Kidney tubule cell (primary cell): ENCODE data around the gene ATG7.

Experiments used
- DNase-seq: peaks from one replicate; pipeline ENCODE4 v3.0.0-alpha.2; 2018; ENCODE audit warnings: low spot score

ATG7 gene

DNA sequence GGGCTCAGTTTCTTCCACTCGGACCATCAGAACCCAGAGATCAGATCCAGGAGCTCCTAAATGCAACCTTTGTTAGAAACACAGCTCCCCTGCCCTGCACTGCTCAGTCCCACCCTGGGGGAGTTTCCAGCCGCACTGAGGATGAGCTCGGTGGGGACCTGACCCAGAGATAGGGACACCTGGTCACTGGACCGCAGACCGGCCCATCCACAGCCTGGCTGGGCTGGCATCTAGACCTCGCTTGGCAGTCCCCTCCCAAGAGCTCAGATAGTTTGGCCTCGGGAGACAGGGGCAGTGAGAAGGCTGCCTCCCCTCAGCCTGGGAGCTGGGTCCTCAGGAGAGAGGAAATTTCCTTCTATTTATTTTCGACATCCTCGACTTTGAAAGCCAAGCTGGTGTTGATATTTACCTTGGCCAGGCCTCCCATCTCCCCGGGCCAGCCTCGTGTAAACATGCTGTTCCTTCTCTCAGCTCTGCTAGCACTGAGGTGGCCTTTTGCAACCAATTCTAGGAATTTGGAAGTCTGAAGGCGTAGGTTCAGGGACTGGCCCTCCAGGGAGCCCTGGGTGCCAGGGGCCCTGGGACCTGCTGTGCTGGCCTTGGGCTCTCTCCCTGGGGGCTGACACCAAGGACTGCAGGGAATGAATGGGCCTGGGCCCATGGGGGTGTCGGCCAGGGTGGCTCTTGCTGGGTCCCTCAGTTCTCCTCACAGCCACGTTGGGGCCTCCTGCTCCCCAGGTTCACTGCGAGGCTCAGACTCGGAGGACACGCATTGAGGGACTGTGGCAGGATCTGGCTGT, 281.4 kb downstream of the ATG7 start:
- no peak for DNase-seq

DNA sequence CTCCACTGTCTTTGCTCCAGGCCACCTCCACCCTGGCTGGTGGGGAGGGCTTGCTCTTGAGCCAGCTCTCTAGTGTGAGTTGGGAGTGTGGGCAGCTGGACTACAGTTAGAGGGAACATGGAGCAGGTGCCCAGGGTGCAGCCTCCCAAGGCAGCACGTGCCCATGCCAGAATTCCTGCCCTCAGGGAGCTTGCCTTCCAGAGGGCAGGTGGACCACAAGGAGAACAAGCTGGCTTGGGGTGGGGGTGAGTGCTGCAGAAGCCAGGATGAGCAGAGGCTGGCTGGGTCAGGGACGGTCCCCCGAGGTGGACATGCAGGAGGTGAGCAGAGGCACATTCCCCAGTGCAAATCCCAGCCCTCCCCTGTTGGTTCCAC, 282.0 kb downstream of the ATG7 start:
- no peak for DNase-seq

DNA sequence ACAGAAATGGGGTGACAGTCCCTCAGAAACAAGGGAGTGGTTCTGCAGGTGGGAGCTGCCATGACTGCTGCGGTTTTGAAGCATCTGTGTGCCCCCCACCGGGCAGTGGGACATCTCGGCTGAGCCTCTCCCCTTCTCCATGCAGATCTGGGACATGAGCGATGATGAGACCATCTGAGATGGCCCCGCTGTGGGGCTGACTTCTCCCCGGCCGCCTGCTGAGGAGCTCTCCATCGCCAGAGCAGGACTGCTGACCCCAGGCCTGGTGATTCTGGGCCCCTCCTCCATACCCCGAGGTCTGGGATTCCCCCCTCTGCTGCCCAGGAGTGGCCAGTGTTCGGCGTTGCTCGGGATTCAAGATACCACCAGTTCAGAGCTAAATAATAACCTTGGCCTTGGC, 282.5 kb downstream of the ATG7 start:
- no peak for DNase-seq

DNA sequence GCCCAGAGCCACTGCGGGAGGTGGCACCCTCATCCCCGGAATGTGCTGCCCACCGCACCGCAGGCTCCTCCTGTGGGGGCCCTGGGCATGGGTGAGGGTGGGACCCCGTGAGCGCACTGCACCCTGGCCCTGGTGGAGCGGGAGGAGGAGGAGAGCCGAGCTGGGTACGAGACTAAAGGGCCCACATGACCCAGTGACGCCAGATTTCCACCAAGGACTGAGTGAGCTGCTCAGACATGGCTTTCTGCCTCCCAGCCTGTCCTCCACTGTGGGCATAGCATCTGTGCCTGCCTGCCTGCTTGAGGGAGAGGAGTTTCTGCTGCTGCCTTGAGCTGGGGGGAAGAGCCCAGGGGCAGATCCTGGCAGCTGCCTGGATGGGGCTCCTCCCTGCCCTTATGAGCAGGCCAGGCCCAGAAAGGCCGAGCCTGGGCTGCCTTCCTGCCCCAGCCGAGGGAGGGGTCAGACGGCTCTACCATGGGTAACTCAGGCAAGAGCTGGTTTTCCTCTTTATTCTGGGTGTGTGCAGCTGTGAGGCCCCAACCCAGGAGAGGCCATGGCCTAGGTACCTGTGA, 283.1 kb downstream of the ATG7 start:
- no peak for DNase-seq

DNA sequence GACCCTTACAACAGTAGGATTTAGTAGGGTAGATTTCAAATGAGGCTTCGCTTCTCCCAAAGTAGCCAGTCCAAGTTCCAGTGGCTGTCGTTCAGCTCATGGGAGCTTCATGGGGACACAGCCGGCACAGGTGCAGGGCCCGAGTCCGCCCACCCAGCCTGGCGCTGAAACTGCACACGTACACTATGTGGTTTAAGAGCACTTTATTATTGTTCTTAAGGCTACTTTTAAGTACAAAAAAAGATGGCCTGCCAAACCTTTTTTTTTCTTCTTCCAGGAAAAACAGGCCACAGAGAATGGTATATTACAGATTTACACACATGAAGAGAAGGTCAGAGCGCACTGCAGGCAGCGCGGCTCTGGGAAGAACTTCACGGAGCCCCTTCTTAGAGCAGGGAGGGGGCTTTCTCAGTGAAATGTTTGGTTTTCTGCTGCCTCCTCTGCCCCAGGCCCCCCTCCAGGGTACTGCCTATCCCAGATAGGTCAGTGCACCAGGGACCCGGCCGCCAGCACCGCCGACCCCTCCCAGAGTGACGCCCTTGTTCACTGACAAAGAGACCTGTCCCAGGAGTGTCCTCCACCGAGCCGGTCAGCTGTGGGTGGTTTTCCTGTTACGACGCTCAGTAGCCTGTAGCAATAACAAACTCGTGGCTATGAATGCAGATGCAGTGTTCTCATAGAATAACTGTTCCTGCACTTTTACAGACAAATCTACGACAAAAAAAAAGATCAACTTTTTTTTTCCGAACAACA, 283.9 kb downstream of the ATG7 start:
- DNase-seq, result no peak

DNA sequence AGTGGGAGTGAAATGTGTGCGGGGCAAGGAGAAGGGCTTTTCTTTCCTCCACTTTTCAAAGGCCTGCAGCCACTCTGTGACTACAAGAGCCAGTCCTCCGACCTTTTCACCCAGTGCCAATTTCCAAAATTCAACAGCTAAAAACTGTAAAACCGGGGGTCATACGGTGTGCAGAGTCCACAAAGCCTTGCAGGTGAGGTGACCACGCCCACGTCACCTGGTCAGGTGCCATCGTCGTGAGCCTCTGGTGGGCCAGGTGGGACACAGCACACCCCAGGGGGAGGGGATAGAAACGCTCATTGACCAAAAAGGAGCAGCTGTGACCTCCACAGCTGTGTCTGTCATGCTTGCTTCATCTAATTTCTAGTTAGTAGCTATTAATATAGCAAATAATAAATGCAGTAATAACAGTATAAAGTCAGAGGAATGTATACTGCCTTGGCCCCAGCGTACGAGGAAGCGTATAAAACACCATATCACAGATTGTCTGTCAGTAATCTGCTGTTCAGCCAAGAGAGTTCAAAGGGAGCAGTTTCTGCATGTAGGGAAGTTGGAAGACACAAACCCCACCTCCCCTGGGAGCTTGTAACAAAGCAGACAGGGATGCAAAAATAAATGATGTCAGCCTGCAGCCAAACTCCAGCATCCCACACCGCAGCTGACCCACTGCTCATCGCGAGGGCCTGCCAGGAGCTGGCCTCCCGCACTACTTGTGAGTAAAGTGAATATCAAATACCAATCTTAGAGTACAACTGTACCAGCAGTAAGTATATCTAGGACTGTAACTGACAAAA, 284.9 kb downstream of the ATG7 start:
- no peak for DNase-seq

DNA sequence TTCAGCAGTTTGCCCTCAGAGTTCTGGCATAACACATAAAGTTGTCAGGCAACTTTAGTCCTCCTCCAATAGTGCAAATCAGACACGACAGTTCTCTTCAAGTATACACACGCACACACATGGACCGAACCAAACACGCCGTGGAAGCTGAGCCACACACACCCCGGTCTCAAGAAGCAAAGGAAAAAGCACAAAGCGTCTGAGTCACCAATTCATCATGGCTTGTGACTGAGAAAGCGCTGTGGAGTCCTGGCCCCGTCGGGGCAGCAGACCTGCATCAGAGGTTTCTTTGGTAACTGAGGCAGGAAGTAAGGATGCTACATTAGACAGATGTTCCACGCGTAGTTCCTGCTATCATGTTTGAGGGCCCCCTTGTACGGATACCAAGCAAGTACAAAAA, 285.8 kb downstream of the ATG7 start:
- peak; percentile 37 for DNase-seq

DNA sequence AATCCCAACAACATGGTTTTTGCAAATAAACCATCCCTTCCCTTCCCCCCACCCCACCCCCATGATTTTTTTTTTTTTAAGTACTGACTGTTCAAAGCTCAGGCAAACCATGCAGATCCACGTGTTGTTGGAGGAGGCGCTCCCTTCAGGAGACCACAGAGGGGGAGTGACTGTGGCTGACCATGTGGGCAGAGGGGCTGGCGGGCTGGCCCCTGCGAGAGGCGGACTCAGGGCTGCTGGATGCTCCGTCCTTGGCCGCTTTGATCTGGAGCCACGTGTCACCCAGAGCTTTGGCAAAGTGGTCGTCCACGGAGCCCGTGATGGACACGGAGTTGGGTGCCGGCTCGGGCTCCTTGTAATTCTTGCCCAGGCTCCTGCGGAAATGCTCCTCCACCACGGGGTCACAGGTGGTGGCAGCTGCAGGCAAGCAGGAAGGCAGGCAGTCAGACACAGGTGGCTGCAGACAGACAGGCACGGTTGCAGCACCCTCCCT, 286.3 kb downstream of the ATG7 start:
- no peak for DNase-seq

DNA sequence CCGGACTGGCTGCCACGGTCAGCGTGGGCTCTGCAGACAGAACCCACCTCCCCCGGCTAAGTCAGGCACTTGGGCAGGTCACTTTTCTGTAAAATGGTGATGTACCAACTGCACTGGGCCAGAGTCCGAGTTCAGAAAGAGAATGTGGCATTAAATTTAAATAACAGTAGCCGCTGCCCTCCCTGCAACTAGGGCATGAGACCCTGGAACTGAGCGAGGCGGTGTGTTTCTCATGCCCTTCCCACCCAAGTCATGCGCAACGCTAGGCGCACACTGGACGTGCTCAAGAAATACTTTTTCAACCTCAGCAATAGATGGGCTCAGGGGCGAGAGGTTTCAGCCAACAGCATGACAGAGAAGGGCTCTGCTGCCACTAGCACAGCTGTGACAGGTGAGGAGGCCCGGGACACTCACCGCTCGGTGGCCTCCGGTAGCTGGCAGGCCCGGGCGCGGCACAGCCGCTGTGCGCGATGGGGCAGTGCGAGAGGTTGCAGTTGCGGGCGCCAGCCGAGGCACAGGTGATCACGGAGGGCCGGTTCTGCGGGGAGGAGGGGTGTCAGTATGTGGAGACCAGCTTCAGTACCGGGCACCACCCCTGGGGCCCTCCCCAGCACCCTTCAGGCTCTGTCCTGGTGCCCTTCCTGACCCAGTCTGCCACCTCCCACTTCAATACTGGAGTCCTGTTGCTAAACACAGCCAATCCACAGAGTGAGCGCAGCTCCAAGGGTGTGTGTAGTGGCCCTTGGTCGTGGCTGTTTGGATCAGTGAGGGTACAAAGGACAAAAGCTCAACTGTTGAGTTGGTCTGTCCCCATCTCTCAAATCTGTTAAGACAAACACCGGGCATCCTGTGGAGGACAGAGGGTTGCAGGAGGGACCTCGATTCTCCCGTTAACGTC, 287.0 kb downstream of the ATG7 start:
- DNase-seq, result no peak

DNA sequence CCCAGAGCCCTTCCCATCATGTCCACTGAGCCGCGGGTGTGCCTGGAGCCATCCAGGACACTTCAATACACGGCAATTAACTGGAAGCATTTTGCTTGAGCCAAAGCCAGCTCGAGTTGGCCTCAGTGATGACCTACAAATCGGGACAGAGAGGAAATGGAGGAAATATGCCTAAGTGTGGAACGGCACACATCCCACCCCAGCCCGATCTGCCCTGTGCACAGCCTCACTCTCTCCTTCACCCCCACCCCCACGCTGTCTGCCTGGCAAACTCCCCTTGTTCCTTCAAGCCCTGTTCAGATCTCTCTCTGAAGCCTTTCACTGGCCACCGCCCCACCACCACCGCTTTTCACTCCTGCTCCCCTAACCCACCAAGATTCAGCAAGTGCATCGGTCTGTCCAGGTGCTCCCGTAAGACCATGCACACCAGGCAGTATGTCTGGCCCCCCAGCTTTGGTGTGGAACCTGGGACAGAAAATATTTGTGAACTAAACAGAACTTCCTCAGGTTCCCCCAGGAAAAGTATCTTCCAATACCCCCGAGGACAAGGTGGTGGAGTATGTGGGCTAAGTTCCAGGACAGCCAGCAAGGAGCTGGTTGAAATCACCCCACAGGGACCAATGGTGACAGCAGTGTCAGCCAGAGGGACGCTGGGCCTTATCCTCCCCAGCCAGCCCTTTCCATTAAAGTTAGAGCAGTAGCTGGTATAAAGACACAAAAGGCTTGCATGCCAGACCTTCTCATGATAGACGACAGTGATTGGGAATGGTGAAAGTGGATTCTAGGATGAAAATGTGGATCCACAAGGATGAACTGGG, 287.8 kb downstream of the ATG7 start:
- no peak for DNase-seq

DNA sequence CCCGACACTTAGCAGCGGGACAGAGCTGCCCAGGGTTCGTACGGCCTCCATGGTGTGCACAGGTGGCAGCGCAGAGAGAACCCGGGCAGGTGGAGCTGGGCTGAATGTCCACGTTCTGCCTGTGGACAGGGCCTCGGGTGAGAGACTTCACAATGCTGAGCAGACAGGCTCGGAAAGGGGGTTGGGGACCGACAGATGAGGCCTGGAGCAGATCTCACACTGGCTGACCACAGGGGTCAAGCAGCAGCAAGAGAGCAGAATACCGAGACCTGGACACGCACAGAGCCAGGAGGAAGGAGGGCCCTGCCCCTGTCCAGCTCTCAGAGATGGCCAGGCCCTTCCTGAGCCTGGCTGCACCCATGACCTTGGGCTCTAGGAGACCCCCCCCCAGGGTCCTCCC, 288.5 kb downstream of the ATG7 start:
- DNase-seq, result no peak

DNA sequence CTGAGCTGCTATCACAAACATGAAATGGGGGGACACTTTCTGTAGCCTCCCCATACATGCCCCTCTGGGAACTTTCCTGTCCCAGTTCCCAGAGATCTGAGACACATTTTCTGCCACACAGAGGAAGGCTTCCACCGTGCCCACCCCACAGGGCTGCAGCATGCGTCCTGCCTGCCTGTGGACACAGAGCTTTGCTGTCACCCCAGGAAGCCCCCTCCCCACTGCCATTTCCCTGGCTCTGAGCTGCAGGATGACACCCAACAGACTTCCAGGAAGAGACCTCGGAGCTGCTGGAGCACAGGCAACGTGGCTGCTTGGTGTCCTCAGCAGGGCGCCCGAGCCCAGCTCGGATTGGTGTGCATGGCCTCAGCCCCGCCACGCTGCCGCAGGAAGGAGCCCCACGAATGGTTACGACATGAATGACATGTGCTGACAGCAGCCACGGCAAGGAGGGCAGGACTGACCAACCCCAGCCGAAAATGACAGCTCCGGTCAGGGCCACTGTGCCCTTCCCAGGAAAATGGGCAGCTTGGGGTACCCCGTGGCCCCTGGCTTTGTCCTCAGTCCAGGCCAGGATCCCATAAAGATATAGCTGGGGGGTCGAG, 290.2 kb downstream of the ATG7 start:
- no peak for DNase-seq

DNA sequence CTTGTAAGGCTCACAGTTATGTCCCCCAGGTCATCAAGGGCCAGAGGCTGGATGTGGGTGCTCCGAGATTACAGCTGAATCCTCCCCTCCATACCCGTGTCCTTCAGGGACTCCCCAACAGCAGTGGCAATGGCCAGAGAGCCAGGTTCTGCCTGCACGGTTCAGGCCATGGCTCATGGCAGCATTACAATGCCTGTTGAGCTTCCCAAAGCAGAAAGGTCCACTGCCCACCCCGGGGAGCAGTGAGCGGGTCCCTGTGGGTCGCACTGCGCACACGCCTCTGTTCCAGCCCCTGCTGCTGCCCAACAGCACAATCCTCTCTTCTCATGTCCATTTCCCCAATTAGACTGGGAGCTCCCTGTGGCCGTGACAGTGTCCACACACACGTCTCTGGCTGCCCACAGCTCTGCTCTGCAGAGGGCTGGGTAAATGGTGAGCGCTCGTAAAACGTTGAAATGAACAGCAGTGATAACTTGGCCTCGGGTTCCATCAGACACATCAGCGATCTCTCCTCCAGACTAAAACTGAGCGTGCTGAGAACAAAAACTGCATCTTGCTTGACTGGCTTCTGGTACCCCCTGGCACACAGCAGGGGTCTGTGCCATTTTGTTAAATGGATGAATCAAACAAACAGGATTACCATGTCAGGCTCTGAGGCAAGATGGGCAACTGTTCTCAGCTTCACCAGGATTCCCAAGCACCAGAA, 291.1 kb downstream of the ATG7 start:
- DNase-seq, result no peak

DNA sequence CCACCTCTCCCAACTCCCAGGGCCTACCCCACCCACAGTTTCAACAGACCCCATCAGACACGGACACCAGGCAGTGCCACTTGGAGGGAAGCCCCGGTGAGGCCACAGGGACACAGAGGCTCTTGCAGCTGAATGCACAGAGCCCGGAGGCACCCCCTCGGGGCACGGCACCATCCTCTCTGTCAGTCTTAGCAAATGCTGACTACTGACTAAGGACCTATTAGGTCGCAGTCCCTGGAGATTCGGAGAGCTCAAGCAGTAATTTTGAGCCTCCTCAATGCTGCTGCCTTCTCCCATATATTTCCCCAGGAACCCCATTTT, 291.6 kb downstream of the ATG7 start:
- DNase-seq, result no peak

DNA sequence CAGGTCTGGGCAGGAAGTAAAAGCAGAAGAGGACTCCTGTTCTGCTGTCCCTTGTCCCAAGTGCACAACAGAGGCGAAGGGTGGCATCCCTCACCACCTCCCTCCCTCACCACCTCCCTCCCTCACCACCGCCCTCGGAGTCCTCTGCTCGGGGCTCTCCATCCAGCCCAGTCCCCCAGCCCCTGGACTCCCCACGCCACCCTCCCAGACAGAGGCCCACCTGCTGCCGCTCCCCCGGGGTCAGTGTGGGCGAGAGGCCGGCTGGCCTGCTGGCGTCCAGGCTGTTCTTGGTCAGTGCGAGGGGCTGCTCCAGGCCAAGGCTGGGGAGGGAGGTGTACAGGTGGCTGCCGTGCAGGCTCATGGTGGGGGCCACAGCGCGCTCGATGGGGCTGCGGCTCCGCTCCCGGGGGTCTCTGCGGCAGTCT, 292.4 kb downstream of the ATG7 start:
- no peak for DNase-seq

DNA sequence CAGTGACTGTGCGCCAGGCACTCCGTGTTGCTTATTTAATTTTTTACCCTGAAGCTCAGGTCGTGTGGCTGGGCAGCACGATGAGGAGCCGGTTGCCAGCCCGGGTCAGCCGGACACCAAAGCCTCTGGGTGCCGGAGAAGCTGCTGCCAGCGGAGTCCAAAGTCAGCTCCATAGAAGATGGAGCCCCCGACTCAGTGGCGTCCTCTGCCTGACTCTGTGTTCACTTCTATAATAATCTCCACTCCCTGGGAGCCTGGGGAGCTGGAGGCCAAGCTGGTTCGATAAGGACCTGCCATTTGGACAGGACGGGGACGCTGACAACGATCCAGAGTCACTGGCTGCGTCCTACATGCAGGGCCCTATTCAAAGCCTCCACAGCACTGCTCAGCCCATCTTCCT, 292.9 kb downstream of the ATG7 start:
- no peak for DNase-seq

DNA sequence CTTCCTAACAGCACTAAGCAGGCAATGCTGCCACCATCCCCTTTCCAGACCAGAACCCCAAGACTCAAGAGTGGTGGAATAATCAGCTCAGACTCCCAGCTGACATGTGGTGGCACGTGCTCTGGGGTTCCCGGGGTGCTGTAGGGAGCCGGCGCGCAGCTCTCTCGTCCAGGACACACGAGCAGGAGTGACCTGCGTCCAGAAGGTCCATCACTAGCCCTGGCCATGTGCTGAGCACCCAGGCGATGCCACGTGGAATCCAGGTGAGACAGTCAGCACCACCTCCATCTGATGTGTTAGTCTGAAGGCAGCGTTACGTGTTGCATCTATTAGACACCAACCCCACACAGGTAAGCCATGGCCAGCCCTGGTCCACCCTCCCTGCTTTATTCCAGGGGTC, 293.3 kb downstream of the ATG7 start:
- no peak for DNase-seq

DNA sequence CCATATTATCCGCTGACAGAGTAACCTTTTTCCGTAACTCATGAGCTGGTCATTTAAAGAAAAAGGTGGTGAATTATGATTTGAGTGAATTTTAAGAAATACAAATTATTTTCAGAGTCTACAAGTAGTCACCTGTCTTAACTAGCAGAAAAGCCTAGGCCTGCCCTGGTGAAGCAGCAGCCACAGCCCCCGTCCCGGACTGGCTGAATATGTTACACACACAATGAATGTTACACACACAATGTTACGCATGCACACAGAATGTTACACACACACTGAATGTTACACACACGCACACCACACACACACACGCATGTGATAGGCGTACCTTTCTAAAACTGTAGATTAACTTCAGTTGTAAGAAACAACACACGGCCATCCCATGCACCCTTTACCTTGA, 293.7 kb downstream of the ATG7 start:
- DNase-seq, result no peak

DNA sequence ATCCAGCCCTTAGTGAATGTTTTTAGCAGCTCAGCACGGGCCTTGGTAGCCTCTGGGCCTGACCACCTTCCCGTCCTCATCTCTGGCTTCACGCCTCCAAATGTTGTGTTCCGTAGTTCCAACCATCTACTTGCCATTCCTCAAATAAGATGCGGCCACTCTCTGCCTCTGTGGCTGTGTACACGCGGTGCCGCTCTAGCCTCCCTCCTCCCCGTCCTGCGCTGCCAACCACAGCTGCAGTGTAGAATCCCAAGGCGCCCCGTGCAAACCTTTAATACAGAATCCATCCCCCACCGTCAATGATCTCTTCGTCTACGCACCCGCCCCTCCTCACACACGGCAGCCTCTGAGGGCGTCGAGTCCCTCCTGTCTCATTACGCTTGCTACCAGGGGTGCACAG, 294.3 kb downstream of the ATG7 start:
- DNase-seq, result no peak

DNA sequence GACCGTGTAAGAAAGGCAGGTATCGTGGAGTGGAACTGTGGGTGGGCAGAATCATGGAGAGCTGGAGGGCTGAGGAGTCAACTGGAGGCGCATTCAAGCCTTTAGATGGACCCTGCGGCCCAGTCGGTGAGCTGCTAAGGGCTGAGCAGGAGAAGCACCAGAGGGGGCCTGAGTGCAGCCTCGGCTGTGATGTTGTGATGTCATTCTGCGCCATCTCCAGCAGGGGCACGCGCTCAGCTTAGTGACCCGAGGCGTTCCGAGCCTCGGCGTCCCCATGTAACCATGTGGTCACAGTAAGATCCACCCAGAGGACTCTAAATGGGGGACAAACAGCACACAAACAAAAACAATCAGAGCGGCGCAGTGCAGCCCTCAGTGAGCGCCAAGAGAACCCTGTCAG, 294.7 kb downstream of the ATG7 start:
- DNase-seq, result no peak
